HFFc6 (cell line): ENCODE results near the gene ACVR1B. TPM values are rescaled to one million over a fixed set of nuclear protein-coding genes. Genes with fewer than 3 reads are reported as not detected.

Experiments used
- DNase-seq: peaks from one replicate; pipeline ENCODE4 v3.0.0-alpha.2; 2018
- H3K27ac Mint-ChIP-seq: 2 replicates; pipeline ENCODE4 v1.8.0; 2020; ENCODE audit warnings: mild to moderate bottlenecking, mixed read lengths
- H3K27me3 Mint-ChIP-seq: 2 replicates; pipeline ENCODE4 v1.8.0; 2021; ENCODE audit warnings: mild to moderate bottlenecking, moderate library complexity, mixed read lengths; ENCODE audit not compliant: insufficient read depth
- H3K36me3 Mint-ChIP-seq: 2 replicates; pipeline ENCODE4 v1.8.0; 2021; ENCODE audit warnings: low read depth, mixed read lengths
- H3K4me1 Mint-ChIP-seq: 2 replicates; pipeline ENCODE4 v1.8.0; 2020; ENCODE audit warnings: low read depth, mixed read lengths
- H3K4me3 Mint-ChIP-seq: 2 replicates; pipeline ENCODE4 v1.8.0; 2020; ENCODE audit warnings: mild to moderate bottlenecking, moderate library complexity, mixed read lengths
- H3K9me3 Mint-ChIP-seq: 2 replicates; pipeline ENCODE4 v1.8.0; 2020; ENCODE audit warnings: mild to moderate bottlenecking, mixed read lengths
- CTCF ChIP-seq: fragments of 200-600 bp; sonication (generic); IDR thresholded peaks from 2 replicates; pipeline ENCODE4 v1.5.0; 2021; ENCODE audit warnings: antibody characterized with exemption, mild to moderate bottlenecking
- total RNA-seq, 6 experiments: library from RNA; stranded (reverse); fragmentation: NEBNext Ultra II Directional; extraction: Animal tissue kit (Norgen Biotek cat#: 25700); gene quantifications; 2 replicates in 1 of 6; 3 replicates in 5 of 6; pipeline ENCODE4 v1.2.3, GENCODE V29; 2021

Gene ACVR1B
- total RNA-seq, 6 experiments from 2014 or later: 13.1 to 15.2 (median 14.0) TPM

- DNase-seq: peak; percentile 51
- peak; percentile 33 for TF ChIP-seq CTCF
- H3K36me3 Mint-ChIP-seq: no peaks in the 10 kb centered on the region
- H3K4me1 Mint-ChIP-seq: peaks cover 53% of the 10 kb centered on the region
- H3K9me3 Mint-ChIP-seq: no peaks in the 10 kb centered on the region
- H3K27me3 Mint-ChIP-seq: peaks cover 6% of the 10 kb centered on the region
- peak overlapping the region; percentile 59; the same call in 1 of the 2 replicates for H3K27ac Mint-ChIP-seq
- H3K4me3 Mint-ChIP-seq: no peak overlapping the region
Observed at GRCh38 chr12:52041695-52042123, 90.2 kb downstream of the ACVR1B start.

GRCh38 chr12:52042706-52043385, 91.3 kb downstream of the ACVR1B start:
- no peak for DNase-seq
- Mint-ChIP-seq H3K27ac (no peak overlapping the region), H3K27me3 (peaks cover 3% of the 10 kb centered on the region), H3K36me3 (no peaks in the 10 kb centered on the region), H3K9me3 (no peaks in the 10 kb centered on the region), H3K4me1 (peaks cover 56% of the 10 kb centered on the region), H3K4me3 (no peak overlapping the region)
- no peak for TF ChIP-seq CTCF

DNA sequence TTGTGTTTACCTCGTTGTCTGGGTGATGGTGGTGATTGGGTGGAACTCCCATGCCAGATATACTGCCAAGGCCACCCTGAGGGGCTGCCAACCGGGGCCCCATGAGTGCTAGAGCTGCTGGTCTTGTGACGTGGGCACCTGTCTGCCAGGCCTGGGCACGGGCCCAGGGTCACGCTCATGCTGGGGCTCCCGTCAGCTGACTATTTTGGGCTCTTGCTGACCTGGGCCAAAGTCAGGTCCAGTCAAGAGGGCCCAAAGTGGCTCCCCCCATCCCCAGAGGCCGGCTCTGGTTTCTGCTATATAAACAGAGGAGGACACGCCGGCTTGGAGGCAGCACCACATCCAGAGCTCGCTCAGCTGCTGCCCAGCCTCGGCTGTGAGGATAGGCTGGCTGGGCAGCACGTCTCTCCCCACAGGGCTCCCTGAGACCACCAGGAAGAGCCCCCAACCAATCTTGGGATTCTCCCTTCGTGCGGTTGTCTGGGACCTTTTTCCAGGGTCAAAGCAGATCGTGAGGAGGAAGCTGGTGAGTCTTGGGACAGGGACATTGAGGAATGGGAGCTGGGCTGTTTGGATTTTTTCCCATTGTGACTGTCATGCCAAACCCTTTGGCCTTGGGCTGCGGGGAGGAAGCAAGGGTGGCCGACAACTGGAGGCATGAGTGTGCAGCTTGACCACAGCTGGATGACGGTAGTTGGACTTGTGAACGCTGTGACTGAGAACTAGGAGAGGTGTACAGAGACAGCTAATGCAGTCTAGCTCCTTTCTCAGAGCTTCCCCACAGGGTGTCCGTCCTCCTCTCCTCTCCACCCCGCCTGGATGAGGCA, 92.1 kb downstream of the ACVR1B start:
- Mint-ChIP-seq H3K27ac (peak overlapping the region; percentile 62; the same call in 1 of the 2 replicates), H3K4me1 (peaks cover 50% of the 10 kb centered on the region), H3K36me3 (no peaks in the 10 kb centered on the region), H3K9me3 (no peaks in the 10 kb centered on the region), H3K27me3 (no peaks in the 10 kb centered on the region; the same call in 1 of the 2 replicates), H3K4me3 (no peak overlapping the region)
- DNase-seq: no peak
- no peak for TF ChIP-seq CTCF

- H3K27me3 Mint-ChIP-seq: no peaks in the 10 kb centered on the region; the same call in 1 of the 2 replicates
- peak overlapping the region; percentile 85 for H3K27ac Mint-ChIP-seq
- H3K9me3 Mint-ChIP-seq: no peaks in the 10 kb centered on the region
- no peak for TF ChIP-seq CTCF
- peaks cover 49% of the 10 kb centered on the region for H3K4me1 Mint-ChIP-seq
- peak; percentile 68 for DNase-seq
- H3K36me3 Mint-ChIP-seq: no peaks in the 10 kb centered on the region
- peak overlapping the region; percentile 43 for H3K4me3 Mint-ChIP-seq
Observed at GRCh38 chr12:52044292-52044983, 92.9 kb downstream of the ACVR1B start.

DNA sequence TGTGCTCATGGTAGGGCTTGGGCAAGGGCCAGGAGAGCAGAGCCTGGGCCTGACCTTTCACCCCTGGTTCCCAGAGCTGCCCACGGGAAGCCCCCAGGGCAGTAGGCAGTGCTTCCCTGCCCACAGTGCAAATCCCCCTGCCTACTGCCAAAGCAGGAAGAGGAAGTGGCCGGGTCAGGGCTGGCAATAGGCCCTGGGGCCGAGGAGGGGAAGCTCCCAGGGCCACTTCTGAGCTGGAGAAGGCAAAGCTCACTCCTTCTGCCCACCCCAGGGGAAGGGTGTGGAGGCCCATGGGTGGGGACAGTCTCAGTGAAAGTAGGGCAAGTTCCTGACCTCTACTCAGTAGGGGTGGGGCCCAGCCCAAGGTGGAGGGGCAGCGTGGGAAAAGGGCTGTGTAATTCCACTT, 94.3 kb downstream of the ACVR1B start:
- Mint-ChIP-seq H3K9me3 (no peaks in the 10 kb centered on the region), H3K27ac (peak overlapping the region; percentile 33; the same call in 1 of the 2 replicates), H3K27me3 (no peaks in the 10 kb centered on the region; the same call in 1 of the 2 replicates), H3K36me3 (no peaks in the 10 kb centered on the region), H3K4me3 (no peak overlapping the region), H3K4me1 (peaks cover 60% of the 10 kb centered on the region)
- no peak for DNase-seq
- no peak for TF ChIP-seq CTCF
